Stimulated activated CD4-positive, alpha-beta T cell treated with anti-CD3 and anti-CD28 coated beads, Interleukin-12 subunit alpha, Interleukin-12 subunit beta, amount 100 ng/mL, for 48 hours (primary cell): ENCODE results near the gene ATOX1.
"Not testable (repeated sequence)": the region's sequence is repeated elsewhere in the genome, so short reads cannot be mapped to it uniquely, and the experiment has no call there.

Source experiments
- DNase-seq, 3 donors: peaks; one replicate each; pipeline ENCODE4 v3.0.0-alpha.2; 2020; ENCODE audit warnings: low read depth in 2 of 3, low spot score in 1 of 3

Gene ATOX1

DNA sequence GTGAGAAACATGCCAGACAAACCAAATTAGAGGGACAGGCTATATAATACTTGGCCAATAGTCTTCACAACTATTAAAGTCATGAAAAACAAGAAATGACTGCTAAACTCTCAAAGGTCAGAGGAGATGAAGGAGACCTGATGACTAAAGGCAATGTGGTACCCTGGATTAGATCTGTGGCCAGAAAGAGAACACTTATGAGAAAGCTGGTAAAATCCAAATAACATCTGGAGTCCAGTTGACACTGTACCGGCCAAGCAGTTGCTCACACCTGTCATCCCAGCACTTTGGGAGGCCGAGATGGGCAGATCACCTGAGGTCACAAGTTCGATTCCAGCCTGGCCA lies 24.4 kb downstream of the ATOX1 start:
- DNase-seq = no peak

DNA sequence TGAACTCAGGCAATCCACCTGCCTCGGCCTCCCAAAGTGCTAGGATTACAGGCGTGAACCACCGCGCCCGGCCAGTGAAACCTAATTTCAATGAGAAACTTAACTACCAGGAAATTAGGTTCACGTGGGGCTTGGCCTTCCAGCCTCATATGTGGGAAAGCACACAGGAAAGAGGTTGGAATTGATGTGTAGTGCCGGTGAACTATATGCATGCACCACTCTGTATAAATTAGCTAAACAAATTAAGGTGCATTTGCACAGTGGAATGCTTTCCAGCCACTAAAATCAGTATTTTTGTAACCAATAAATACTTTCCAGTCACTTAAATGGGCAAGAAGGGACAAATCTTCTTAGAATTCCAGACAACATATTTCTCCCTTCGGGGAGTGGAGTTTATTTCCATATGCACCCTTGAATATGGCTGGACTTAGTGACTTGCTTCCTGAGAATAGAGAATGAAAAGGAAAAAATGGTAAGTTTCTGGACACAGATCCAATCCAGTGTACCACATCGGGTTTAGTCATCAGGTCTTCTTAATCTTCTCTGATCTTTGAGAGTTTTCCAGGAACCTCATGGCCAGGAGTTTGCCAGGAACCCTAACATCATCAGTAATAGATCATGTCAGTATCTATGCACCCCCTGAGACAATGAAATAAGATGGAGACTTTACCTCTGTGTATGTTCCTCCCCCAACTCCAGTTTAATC lies 24.9 kb downstream of the ATOX1 start:
- no peak for DNase-seq

DNA sequence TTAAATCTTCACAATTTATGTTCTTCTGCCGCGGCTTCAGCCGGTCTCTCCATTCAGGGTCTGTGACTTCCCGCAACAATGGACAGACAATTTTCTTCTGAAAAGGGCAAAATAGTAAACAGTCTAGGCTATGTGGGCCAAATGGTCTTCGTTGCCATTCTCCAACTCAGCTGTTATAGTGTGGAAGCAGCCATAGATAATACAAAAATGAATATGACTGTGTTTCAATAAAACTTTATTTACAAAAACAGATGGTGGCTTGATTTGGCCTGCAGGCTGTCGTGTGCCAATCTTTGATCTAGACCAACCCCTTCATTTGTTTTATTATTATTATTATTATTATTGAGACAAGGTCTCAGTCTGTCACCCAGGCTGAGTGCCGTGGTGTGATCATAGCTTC lies 28.1 kb downstream of the ATOX1 start:
- no peak for DNase-seq

DNA sequence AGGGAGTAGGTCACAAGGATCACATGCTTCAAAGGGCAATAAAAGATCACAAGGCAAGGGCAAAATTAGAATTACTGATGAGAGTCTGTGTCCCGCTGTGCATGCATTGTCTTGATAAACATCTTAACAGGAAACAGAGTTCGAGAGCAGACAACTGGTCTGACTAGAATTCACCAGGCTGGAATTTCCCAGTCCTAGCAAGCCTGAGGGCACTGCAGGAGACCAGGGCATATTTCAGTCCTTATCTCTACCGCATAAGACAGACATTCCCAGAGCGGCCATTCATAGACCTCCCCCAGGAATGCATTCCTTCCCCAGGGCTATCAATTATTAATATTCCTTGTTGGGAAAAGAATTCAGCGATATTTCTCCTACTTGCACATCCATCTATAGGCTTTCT lies 28.8 kb downstream of the ATOX1 start:
- DNase-seq = not testable (repeated sequence)

DNA sequence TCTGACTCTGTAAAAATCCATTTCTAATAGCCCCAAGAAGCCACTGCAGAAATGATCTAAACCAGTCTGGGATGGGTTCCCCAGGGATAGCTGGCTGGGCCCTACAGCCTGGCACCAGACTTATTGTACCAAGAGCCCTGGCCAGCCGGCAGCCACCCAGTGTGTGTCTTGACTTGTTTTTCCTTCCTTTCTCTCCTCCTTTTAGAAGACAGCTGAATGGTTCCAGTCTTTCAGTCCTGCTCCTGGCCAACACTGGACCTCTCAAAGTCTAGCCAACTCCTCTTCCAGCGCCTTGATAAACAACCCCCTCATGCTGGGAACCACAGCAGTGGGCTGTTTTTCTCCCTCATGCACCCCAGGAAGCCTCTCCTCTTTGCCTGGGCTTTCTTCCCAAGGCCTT lies 34.1 kb downstream of the ATOX1 start:
- DNase-seq = no peak

DNA sequence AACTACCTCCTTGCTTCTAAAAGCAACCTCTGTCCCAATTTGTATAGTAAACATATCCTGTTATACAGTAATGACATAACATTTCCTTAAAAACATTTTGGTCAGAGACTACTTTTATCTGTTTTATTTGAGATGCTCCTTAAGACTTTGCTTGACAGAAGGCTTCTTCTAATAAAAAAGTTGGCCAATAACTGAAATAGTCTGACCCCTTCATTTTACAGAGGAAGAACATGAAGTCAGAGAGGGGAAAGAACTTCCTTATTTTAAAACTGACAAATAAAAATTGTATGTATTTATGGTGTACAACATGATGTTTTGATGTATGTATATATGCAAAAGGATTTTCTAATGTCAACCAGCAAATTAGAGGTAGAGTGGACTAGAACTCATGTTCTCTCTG lies 35.9 kb downstream of the ATOX1 start:
- no peak for DNase-seq

DNA sequence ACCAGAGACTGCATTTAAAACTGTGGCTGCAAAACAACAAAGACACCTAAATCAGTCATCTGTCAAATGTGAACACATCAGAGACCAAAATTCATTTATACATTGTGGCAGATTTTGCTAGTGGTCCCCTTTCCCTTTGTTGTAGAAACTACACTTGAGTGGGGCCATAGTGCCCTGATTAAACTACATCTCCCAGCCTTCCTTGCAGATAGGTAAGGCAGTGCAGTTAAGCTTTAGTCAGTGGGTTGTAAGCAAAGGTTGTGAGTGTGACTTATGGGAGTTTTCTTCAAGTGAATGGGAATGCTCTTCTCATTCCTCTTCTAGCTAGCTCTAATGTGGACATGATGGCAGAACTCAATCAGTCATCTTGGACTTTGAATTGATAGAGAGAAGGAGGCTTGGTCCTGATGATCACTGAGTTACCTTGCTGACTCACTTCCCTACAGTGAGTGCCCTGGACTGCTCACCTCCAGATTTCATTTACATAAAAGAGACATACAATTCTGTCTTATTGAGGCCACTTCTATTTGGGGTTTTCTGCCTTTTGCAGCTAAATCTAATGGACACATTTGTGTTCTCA lies 36.5 kb downstream of the ATOX1 start:
- DNase-seq = no peak

DNA sequence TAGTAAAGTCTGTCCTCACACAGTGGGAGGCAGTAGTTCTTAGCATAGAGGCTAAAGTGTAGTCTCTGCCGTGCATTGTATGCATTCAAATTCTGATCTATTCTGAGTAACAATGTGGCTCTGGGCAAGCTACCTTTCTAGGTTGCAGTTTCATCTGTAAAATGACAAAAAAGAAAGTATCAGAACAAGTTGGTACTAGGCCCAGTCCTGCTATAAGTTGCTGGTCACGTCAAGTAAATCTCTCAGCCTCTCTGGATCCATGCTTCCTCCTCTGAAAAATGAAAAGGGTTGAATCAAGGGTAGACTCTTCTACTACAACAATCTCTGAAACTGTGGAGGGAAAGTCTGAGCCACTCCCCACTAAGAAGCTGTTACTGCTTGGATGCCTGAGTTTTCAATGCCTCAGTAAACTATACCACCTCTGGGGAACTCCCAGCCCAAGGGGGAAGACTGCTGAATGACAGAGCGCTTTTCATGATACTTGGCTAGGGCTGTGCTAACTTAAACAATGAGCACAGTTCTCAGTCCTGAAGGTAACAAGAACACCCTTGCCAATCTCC lies 37.3 kb downstream of the ATOX1 start:
- DNase-seq = no peak

DNA sequence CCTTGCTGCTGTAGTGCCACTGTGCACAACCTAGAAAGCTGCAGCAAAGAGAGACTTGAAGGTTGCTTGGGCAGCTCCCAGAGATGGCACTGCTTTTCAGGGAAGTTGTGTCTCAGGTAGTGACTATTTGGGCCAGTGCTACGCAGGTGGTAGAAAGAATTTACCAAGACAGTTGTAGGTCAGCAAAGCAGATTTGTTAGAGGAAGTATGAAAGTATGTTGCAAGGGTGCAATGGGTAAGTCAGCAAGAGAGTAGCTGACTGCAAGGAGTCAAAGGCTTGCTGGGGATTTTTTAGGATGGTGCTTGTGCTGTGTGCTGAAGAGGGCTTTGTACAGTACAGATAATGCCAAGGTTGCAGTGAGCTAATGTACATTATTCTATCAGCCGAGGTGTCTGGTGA lies 38.2 kb downstream of the ATOX1 start:
- DNase-seq = no peak

DNA sequence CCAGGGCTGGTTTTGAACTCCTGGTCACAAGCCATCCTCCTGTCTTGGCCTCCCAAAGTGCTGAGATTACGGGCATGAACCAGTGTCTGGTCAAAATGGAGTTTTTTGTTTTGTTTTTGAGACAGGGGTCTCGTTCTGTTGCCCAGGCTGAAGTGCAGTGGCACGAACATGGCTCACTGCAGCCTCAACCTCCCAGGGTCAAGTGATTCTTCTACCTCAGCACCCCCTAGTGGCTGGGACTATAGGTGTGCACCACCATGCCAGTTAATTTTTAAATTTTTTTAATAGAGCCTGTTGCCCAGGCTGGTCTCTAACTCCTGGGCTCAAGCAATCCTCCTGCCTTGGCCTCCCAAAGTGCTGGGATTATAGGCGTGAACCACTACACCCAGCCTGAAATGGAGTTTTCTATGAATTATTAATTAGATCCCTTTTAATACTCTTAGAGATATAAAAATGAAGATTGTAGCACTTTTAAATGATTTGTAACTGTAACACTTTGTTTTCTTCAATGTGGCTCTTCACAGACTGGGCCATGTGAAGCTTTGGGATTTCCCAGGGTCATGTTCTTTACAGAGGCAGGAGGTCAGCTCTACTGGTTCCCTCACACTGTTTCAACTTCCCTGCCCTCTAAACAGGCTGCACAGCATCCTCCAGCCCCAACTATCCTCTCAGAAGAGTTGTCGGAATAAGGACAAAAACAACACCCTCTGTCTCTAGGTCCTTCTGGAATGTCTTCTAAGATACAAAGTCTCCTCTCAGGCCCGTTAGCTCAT lies 39.0 kb downstream of the ATOX1 start:
- peak in 1 of 3 donors; percentile 24 for DNase-seq

DNA sequence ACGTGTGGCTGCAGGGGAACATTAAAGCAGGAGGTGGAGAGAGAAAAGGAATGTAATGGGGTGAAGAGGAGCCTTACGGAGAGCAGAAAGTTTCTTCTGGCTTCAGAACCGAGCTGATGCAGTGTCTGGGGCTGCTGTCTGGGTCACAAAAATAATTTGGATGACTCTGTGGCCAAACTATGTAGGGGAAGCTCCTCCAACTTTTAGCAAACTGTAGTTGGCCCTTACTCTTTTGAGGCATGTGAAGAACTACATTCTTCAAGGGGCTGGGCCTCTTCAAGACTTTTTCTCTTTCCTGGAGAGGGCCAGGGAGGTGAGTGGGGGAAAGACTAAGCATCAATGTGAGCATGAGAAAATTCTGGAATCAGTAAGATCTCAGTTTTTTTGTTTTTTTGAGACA lies 39.8 kb downstream of the ATOX1 start:
- no peak for DNase-seq

DNA sequence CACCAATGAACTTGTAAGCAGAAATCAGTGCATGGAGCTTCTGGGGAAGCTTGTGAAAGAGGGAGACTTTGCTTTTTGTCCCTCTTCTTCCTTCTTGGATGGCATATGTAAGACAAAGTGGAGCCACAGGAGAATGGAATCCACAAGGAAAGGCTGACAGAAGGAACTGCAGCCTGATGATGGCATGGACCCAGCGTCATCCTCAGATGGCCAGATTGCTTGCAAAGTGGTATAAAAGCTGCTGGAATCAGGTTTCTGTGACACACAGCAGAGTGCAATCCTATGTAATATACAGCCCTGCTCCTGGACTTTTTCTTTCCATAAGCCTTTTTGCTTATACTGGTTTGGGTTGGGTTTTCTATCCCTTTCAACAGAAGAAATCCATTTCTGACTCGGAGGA lies 40.3 kb downstream of the ATOX1 start:
- DNase-seq = no peak

DNA sequence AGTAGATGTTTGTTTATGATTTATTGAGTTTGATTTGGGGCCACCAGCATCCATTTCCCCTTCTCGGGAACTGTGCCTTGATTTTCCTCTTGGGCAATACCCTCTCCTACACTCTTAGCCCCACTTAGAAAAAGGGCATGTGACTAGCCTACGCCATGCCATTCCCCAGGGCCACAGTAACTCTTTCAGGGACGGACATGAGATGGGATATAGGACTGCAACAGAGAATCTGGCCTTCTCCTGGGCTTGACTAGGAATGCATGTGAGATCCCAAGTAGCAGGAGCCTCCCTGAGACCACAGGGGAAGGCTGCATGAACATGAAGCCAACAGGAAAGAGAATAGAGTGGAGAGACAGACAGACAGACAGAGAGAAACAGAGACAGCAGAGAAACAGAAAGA lies 41.0 kb downstream of the ATOX1 start:
- DNase-seq = no peak

DNA sequence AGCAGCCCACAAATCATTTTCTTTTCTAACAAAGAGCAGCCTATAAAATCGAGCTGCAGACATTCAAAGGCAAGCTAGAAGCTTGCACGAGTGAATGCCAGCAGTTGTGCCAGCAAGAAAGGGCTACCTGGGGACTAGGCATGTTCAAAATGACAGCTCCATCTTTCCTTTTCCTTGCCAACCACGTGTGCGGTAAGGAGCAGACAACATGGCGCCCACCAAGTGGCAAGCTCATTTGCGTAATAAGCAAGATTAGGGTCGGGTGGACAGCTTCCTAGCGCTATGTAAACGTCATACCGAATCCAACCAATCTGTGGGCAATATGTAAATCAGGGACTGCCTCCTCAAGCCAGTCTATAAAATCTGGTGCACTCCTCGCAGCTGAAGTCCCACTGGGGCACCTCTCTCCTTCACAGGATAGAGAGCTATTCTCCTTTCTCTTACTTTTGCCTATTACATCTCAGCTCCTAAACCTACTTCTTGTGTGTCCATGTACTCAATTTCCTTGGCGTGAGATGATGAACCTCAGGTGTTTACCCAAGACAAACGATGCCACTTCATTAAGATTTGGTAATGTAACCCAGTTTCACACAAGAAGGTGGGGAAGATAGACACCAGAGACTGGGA lies 49.2 kb downstream of the ATOX1 start:
- DNase-seq = no peak

DNA sequence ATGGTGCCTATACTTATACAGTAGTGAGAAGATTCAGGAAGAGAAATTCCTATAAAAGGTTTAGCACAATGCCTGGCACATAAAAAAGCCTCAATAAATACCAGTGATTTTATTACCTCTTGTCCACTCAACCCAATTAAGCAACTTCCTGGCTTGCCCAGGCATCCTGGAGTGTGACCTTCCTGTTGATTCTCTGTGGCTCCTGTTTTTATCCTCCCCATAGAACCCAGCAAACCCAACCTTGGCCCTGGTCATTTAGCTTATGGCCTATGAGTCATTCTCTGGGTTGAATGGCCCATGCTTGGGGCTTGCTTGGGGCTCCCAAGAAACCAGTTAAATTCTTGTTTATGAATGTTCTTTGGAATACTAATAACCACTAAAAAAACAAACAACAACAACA lies 50.3 kb downstream of the ATOX1 start:
- DNase-seq = no peak

DNA sequence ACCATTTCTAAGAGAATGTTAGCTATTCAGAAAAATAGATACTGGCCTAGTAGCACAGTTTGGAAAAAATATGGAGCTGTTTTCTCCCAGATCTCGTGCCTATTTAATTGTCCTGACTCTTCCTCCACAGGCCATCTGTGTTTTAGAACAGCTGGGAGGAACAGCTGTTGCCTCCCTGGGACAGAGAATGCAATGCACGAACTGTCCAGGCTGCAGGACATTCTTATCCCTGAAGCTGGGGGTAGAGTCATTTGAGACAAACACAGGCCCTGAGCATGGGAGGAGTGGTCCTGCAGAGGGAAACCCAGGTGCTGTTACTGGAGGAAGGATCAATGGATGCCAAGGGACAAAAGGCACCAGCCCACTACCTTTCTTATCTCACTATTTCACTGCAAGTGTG lies 50.9 kb downstream of the ATOX1 start:
- DNase-seq = no peak

DNA sequence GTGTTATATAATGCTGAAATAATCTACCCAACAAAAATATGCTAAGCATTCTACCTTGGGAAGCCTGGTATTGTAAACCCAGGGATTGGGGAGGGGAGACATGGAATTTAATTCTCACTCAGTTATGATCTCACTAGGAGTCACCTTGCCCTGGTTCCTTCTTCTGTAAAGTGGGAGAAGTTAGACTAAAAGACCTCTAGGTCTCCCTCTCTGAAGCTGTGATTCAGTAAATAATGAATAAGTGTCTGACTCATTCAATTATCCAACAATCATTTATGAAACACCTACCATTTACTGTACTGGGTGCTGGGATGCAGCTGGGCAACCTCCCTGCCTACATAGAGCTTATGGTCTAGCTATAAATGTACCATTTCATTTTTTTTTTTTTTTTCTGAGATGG lies 51.5 kb downstream of the ATOX1 start:
- no peak for DNase-seq

DNA sequence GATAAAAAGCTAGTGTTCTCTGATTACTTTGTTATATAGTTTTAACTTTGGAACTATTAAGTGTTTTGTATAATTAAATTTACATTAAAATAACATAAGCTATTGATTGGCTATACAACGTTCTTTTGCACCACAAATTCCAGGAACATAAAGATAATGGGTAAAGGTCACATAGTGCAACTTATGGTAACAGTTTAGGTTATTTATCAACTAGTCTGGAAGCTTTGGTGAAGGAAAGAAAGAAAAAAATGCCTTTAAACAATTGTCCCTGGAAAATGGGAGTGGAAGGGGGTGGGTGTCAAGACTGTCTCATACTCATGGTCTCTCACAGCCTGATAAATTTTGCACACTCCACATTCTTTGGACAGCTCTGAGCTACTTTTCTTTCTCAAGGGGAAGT lies 54.7 kb downstream of the ATOX1 start:
- DNase-seq = no peak

DNA sequence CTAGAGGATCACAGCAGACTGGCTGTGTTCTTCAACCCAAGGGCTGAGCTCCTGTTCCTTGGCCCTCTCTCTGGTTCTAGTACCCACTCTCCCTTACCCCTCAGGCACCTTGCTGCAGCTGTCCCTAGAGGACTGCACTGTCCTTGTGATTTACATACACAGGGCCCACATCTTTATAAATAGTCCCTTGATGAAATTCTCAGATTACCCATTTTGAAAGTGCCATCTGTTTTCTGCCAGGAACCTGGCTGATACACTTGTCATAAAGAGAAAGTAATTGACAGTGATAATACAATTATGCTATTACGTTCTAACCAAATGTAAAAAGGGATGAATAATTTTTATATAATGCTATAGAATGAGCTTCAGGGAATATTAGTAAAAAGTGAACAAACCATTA lies 55.2 kb downstream of the ATOX1 start:
- DNase-seq = no peak

DNA sequence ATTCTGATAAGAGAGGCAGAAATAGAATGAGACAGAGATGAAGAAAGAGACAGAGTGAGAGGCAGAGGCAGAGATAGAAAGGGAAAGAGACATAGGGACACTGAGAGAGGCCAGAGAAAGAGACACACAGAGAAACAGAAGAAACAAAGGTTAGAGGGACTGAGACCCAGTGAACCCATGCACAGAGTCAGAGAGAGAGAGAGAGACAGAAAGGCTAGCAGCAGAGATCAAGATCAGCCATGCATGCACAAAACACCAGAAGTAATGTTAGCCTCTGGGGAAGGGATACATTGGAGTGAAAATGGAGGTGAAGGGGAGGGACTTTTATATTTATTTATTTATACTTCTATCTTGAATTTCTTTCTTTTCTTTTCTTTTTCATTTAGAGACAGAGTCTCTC lies 57.6 kb downstream of the ATOX1 start:
- no peak for DNase-seq

DNA sequence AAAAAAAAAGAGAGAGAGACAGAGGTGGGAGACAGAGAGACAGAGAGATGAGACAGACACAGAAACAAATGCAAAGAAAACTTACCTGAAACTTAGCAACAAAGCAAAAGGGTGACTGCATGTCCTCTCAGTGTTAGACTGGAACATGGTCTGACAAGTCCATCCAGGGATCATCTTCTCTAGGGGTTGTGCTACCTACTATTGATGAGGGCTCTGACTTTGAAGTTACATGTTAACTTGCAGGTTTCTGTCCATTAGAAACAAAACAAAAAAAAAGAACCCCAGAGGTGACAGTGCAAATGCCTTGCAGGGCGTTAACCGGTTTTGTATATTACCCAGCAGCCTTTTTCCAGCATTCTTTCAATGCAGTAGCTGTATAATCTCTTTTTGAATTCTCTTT lies 58.1 kb downstream of the ATOX1 start:
- no peak for DNase-seq
